Measurements from ENCODE around the gene PTGER1. TPM values are rescaled to one million over a fixed set of nuclear protein-coding genes. Genes with fewer than 3 reads are reported as not detected.
A peak's percentile ranks its signal among the peaks of the same experiment; 100 is the strongest.

Gene PTGER1
- total and polyA plus RNA-seq, 9 of the 15 experiments (the other 6 are each of a cell fraction or from before 2014, with no cell fraction given): 0.06 to 0.36 (median 0.31) TPM; not detected in 5

DNA sequence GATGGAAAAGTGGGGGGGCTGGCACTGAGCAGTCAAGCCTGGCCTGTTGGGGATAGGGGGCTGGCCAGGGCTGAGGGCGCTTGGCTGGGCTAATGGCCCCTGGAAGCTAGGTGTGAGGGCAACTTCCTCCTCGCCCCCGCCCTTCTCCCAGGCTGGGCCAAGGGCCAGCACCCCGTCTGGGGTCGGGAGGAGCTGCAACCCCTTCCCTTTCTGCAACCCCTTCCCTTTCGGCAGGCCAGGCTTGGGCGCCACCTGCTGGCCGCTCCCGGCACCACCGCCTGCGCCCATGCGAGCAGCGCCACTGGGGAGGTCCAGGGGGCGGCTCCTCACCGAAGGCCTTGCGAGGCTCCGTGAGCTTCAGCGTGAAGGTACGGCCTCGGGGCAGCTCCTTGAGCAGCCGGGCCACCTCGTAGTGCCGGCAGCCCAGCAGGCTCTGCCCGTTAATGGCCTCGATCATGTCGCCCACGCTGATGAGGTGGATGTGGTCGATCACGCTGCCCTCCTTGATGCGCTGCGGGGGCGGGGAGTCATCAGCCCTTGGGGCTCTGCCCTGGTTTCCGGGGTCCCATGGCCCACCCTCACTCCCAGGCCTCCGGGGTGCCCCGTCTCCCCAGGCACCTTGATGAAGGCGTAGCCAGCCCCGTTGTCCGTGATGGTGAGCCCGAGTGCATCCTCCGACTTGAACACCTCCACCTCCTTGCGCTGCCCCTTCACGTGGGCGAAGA lies 5.0 kb upstream of the PTGER1 start (continued):
- TF ChIP-seq ZBTB7A (IDR thresholded peaks at IDR 0.05; ENCODE audit: borderline replicate concordance, control insufficient read depth, low read depth, low read length): peak; percentile 99
- TF ChIP-seq RBM14 (IDR thresholded peaks at IDR 0.05; ENCODE audit: borderline replicate concordance, insufficient read depth, low read depth, low read length): 0 out of 2 replicates have a peak, but pooled peaks have one; percentile 34
- peak; percentile 32; the same call in 1 of the 2 replicates for TF ChIP-seq CBFB (CRISPR knock-in tag; IDR thresholded peaks at IDR 0.05)
- peak; percentile 67 for TF ChIP-seq POLR2G (IDR thresholded peaks at IDR 0.05; ENCODE audit: low read depth, low read length)
- TF ChIP-seq TAF1 (IDR thresholded peaks at IDR 0.05; ENCODE audit: control insufficient read depth, extremely low read depth, insufficient read depth, low read length, severe bottlenecking): no peak
- TF ChIP-seq RBM22 (IDR thresholded peaks at IDR 0.05; ENCODE audit: low read depth, low read length, poor library complexity, severe bottlenecking): peak; percentile 20
- 0 out of 3 replicates have a peak, but pooled peaks of 1 of the 2 experiments have one; percentile 27 for TF ChIP-seq CBX3 (IDR thresholded peaks at IDR 0.05; ENCODE audit: borderline replicate concordance in 1 of 2, low read length in 2 of 2)
- no peak for TF ChIP-seq PML (IDR thresholded peaks at IDR 0.05; ENCODE audit: low read length)
- 0 out of 2 replicates have a peak, but pooled peaks have one; percentile 26 for TF ChIP-seq CXXC5 (CRISPR knock-in tag; IDR thresholded peaks at IDR 0.05)
- TF ChIP-seq EGR1 (conservative IDR thresholded peaks at IDR 0.05): peak; percentile 80
- TF ChIP-seq SLC30A9 (CRISPR knock-in tag; IDR thresholded peaks at IDR 0.05): no peak
- no peak for TF ChIP-seq ID3 (CRISPR knock-in tag; IDR thresholded peaks at IDR 0.05)
- TF ChIP-seq ID3 (tag; IDR thresholded peaks at IDR 0.05): no peak
- TF ChIP-seq, protein P1, sequence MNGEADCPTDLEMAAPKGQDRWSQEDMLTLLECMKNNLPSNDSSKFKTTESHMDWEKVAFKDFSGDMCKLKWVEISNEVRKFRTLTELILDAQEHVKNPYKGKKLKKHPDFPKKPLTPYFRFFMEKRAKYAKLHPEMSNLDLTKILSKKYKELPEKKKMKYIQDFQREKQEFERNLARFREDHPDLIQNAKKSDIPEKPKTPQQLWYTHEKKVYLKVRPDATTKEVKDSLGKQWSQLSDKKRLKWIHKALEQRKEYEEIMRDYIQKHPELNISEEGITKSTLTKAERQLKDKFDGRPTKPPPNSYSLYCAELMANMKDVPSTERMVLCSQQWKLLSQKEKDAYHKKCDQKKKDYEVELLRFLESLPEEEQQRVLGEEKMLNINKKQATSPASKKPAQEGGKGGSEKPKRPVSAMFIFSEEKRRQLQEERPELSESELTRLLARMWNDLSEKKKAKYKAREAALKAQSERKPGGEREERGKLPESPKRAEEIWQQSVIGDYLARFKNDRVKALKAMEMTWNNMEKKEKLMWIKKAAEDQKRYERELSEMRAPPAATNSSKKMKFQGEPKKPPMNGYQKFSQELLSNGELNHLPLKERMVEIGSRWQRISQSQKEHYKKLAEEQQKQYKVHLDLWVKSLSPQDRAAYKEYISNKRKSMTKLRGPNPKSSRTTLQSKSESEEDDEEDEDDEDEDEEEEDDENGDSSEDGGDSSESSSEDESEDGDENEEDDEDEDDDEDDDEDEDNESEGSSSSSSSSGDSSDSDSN (IDR thresholded peaks at IDR 0.05; ENCODE audit: borderline replicate concordance in 1 of 2, low read depth in 2 of 2, low read length in 2 of 2): 0 out of 4 replicates have a peak, but pooled peaks of 1 of the 2 experiments have one; percentile 46
- TF ChIP-seq, protein P2, sequence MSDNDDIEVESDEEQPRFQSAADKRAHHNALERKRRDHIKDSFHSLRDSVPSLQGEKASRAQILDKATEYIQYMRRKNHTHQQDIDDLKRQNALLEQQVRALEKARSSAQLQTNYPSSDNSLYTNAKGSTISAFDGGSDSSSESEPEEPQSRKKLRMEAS (CRISPR knock-in tag; IDR thresholded peaks at IDR 0.05): peak; percentile 28; the same call in 1 of the 2 replicates
- TF ChIP-seq FUS (optimal IDR thresholded peaks at IDR 0.05; ENCODE audit: low read depth, low read length): no peak
- TF ChIP-seq RAD21 (CRISPR knock-in tag; conservative IDR thresholded peaks at IDR 0.05 in 1 of 2, IDR thresholded peaks at IDR 0.05 in 1 of 2): peak; percentile 58 to 82
- TF ChIP-seq ZFX (CRISPR knock-in tag; IDR thresholded peaks at IDR 0.05): 0 out of 2 replicates have a peak, but pooled peaks have one; percentile 19
- peak; percentile 73; the same call in 1 of the 2 replicates for TF ChIP-seq MTA3 (IDR thresholded peaks at IDR 0.05; ENCODE audit: borderline replicate concordance)
- TF ChIP-seq ZNF75A (CRISPR knock-in tag; IDR thresholded peaks at IDR 0.05): no peak
